AG09319 (cell line): ENCODE measurements around the gene CYTIP.

Experiments used
- DNase-seq: peaks from one replicate; pipeline ENCODE4 v3.0.0-alpha.2; 2010; ENCODE audit warnings: low read depth; ENCODE audit errors: extremely low read depth
- CTCF ChIP-seq: IDR thresholded peaks from 2 replicates; pipeline ENCODE4 v1.5.1; 2011; ENCODE audit warnings: low read depth, mild to moderate bottlenecking, inconsistent platforms, low read length, moderate library complexity

CYTIP gene

GRCh38 chr2:157460897-157461296, 17.0 kb upstream of the CYTIP start:
- DNase-seq = no peak
- TF ChIP-seq CTCF = no peak

- no peak for DNase-seq
- no peak for TF ChIP-seq CTCF
These were observed 16.5 kb upstream of the CYTIP start for GRCh38 chr2:157460384-157460837.

- no peak for TF ChIP-seq CTCF
- DNase-seq = no peak
These were observed 15.6 kb upstream of the CYTIP start for GRCh38 chr2:157459486-157459885.

GRCh38 chr2:157447741-157448140, 3.9 kb upstream of the CYTIP start:
- DNase-seq = no peak

GRCh38 chr2:157447031-157447430, 3.1 kb upstream of the CYTIP start:
- no peak for TF ChIP-seq CTCF
- no peak for DNase-seq

More at GRCh38 chr2:157447741-157448140, 3.9 kb upstream of the CYTIP start:
- TF ChIP-seq CTCF = no peak

- TF ChIP-seq CTCF = no peak
These were observed 752 bp upstream of the CYTIP start for GRCh38 chr2:157444641-157445040.

GRCh38 chr2:157443090-157443489, 799 bp downstream of the CYTIP start:
- no peak for DNase-seq
- TF ChIP-seq CTCF = no peak

More at GRCh38 chr2:157444641-157445040, 752 bp upstream of the CYTIP start:
- no peak for DNase-seq
